Adrenal gland (tissue), 12 donors: ENCODE data around the gene CCK. TPM values are rescaled to one million over a fixed set of nuclear protein-coding genes. Genes with fewer than 3 reads are reported as not detected.

Experiments used
- DNase-seq, 7 donors: peaks; one replicate each; pipeline ENCODE4 v3.0.0-alpha.2; 2019 to 2020
- H3K27ac ChIP-seq, 5 donors: fragments of 200-600 bp; sonication (generic) in 4 of 5; 1 replicate in 3 of 5; 2 replicates in 2 of 5; pipeline versions ENCODE4 v1.5.1 to v1.8.0; 2016 to 2020; ENCODE audit warnings: mild to moderate bottlenecking in 1 of 5
- H3K27me3 ChIP-seq: fragments of 200-600 bp; 2 replicates; pipeline ENCODE4 v1.8.0; 2021
- H3K36me3 ChIP-seq, 2 donors: fragments of 200-600 bp; replicated peaks in 1 of 2; 1 replicate in 1 of 2; 2 replicates in 1 of 2; pipeline versions ENCODE4 v1.5.1 to v1.8.0; 2018 to 2022
- H3K4me1 ChIP-seq, 2 donors: fragments of 200-600 bp; replicated peaks in 1 of 2; 1 replicate in 1 of 2; 2 replicates in 1 of 2; pipeline versions ENCODE4 v1.5.1 to v1.8.0; 2018 to 2021
- H3K4me3 ChIP-seq, 4 donors: fragments of 200-600 bp; sonication (generic) in 3 of 4; one replicate each; pipeline ENCODE4 v1.5.1; 2016 to 2018
- H3K9me3 ChIP-seq, 3 donors: fragments of 200-600 bp; sonication (generic) in 1 of 3; replicated peaks in 1 of 3; 1 replicate in 2 of 3; 2 replicates in 1 of 3; pipeline versions ENCODE4 v1.5.1 to v1.8.0; 2016 to 2021
- CTCF ChIP-seq, 6 experiments: fragments of 450-650 bp in 4 of 6; fragments of 200-600 bp in 2 of 6; sonication (generic) in 1 of 6; IDR thresholded peaks; 1 replicate in 5 of 6; 2 replicates in 1 of 6; pipeline versions ENCODE4 v1.5.1 to v1.8.0; 2016 to 2021; ENCODE audit warnings: antibody characterized with exemption in 6 of 6, mild to moderate bottlenecking in 2 of 6, moderate library complexity in 1 of 6
- POLR2A ChIP-seq, 2 donors: fragments of 450-650 bp; IDR thresholded peaks; one replicate each; pipeline ENCODE4 v1.6.1; 2017; ENCODE audit warnings: antibody characterized with exemption in 2 of 2, mild to moderate bottlenecking in 2 of 2, moderate library complexity in 1 of 2
- WGBS, 4 donors: extraction: QIAGEN DNeasy Blood & Tissue Kit in 2 of 4; methylation state at CpG; one replicate each; pipeline versions ENCODE4 v1.1.5 to v1.1.7; 2013 to 2017; 5-methylcytosine and 5-hydroxymethylcytosine counted together
- intact Hi-C, 2 donors: fragments of 100-400 bp; cut with DNase I; formaldehyde crosslinking; loops; one replicate each; pipeline versions ENCODE4 v1.14.1 to v1.15.0; 2022 to 2023
- polyA plus RNA-seq, 3 donors: library from polyadenylated mRNA; stranded (reverse); fragments of 200-250 nt in 2 of 3; fragments of 350-450 nt in 1 of 3; fragmentation: Illumina TruSeq in 1 of 3; extraction: RNeasy Lipid Tissue Mini Kit (QIAGEN cat#74804) in 1 of 3; gene quantifications; one replicate each; pipeline ENCODE4 v1.2.3, GENCODE V29; 2013 to 2014
- total RNA-seq, 9 donors: library from RNA; depleted of rRNA in 4 of 9; stranded (reverse); fragments of >200 nt in 4 of 9; fragments of 120-200 nt in 1 of 9; fragmentation: NEBNext Ultra II Directional in 1 of 9; extraction: Animal tissue kit (Norgen Biotek cat#: 25700) in 1 of 9; gene quantifications; one replicate each; pipeline versions ENCODE4 v1.1.0 to v1.2.4, GENCODE V29; 2013 to 2023
- donor health status: healthy with polysubstance abuse.
- donor health status: Bipolar disorder and iron deficiency.
- donor health status: DM: yes; HTN: yes; CAD: no.
- donor health status: DM: no; HTN: no; CAD: no.
- donor health status: DM: no; HTN: no; CAD: no.
- donor health status: DM: yes; HTN: yes; CAD: no.

The CCK gene
- total and polyA plus RNA-seq, 12 donors: 0.13 to 5.5 (median 0.59) TPM; not detected in 4

GRCh38 chr3:42228796-42229195, 37.2 kb downstream of the CCK start:
- Histone ChIP-seq H3K27ac (no peak overlapping the region), H3K4me3 (no peak overlapping the region), H3K9me3 (no peaks in the 10 kb centered on the region), H3K27me3 (no peaks in the 10 kb centered on the region), H3K36me3 (peaks cover 0 to 3% of the 10 kb centered on the region in 2 donors), H3K4me1 (no peaks in the 10 kb centered on the region)
- 33 to 40% (median 37%) methylated on average over 5 of the region's 5 CpGs for WGBS, 4 donors
- DNase-seq: no peak
- TF ChIP-seq CTCF (IDR thresholded peaks at IDR 0.05) (peak in 1 of 6 experiments; percentile 8), POLR2A (IDR thresholded peaks at IDR 0.05) (no peak)
- intact Hi-C loops: no loop called here

- Histone ChIP-seq H3K4me1 (no peaks in the 10 kb centered on the region), H3K9me3 (no peaks in the 10 kb centered on the region), H3K36me3 (peaks cover 0 to 22% of the 10 kb centered on the region in 2 donors), H3K4me3 (no peak overlapping the region), H3K27me3 (no peaks in the 10 kb centered on the region), H3K27ac (no peak overlapping the region)
- intact Hi-C loops: no loop called here
- WGBS, 4 donors: 80 to 88% (median 85%) methylated on average over 11 of the region's 11 CpGs
- no peak for DNase-seq
- no peak for TF ChIP-seq CTCF (IDR thresholded peaks at IDR 0.05)
- no peak for TF ChIP-seq POLR2A (IDR thresholded peaks at IDR 0.05)
Measured at GRCh38 chr3:42226470-42227425, 39.2 kb downstream of the CCK start.

GRCh38 chr3:42225486-42226363, 40.3 kb downstream of the CCK start:
- TF ChIP-seq POLR2A (IDR thresholded peaks at IDR 0.05) (no peak), CTCF (IDR thresholded peaks at IDR 0.05) (no peak)
- no peaks in the 10 kb centered on the region for H3K27me3 ChIP-seq
- 74 to 96% (median 89%) methylated on average over 5 of the region's 5 CpGs for WGBS, 4 donors
- H3K9me3 ChIP-seq: no peaks in the 10 kb centered on the region
- no peaks in the 10 kb centered on the region for H3K4me1 ChIP-seq
- no peak for DNase-seq
- intact Hi-C loops: no loop called here
- no peak overlapping the region for H3K4me3 ChIP-seq
- H3K27ac ChIP-seq: no peak overlapping the region
- H3K36me3 ChIP-seq: peaks cover 0 to 22% of the 10 kb centered on the region in 2 donors
